GM18508 (cell line): ENCODE data around the gene ATF7.
"Not testable (repeated sequence)": the region's sequence is repeated elsewhere in the genome, so short reads cannot be mapped to it uniquely, and the experiment has no call there.

Source experiments
- ATAC-seq: cut with Tn5 transposase; IDR thresholded peaks from one replicate; pipeline ENCODE4 v1.9.1; 2021; ENCODE audit warnings: moderate number of reproducible peaks; ENCODE audit not compliant: insufficient read depth, unreplicated experiment

Gene ATF7

DNA sequence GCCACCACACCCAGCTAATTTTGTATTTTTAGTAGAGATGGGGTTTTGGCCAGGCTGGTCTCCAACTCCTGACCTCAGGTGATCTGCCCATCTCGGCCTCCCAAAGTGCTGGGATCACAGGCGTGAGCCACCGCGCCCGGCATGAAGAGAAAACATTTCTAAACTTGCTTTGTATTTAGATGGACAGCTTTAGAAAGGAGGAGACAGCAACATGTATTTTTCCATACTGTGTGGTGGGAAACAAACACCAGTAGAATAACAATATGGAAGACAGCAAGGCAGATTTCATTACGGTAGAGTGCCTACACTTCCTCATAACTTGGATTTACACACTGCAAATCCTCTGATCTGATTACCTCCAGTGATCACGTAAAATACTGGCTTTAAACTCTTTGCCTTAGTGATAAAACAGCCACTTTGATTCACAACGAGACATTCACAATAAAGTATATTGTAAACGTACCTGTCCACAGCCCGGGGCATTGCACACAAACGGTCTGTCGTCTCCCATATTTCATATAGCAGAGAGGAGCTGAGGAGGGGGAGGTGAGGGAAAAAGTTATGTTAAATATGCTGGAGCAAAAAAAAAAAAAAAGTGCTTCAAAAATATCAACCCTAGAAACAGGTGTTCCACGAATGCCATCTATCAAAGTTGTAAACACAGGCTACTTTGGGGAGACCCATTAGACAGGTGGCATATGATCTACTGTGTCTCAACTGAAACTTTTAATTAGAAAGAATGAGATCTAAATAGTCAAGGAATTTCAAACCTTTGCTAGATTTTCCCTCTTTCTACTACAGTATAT, 25.5 kb downstream of the ATF7 start:
- ATAC-seq = no peak

DNA sequence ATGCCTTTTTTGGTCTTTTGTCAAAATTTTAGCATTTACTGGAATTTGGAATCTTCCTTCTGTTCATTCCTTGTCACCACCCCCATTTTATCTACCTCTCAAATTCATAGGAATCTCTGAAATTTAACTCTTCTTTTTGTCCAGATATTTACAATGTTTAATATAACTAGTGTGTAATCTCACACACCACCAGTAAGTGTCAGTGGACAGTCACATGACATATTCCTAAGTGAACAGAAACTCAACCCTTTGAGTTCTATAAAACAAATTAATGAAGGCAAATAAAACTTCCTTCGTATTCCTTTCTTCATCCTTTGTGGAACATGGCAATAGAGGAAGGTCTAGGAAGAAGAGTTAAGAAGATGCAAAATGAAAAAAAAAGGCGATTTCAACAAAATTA, 26.6 kb downstream of the ATF7 start:
- no peak for ATAC-seq

DNA sequence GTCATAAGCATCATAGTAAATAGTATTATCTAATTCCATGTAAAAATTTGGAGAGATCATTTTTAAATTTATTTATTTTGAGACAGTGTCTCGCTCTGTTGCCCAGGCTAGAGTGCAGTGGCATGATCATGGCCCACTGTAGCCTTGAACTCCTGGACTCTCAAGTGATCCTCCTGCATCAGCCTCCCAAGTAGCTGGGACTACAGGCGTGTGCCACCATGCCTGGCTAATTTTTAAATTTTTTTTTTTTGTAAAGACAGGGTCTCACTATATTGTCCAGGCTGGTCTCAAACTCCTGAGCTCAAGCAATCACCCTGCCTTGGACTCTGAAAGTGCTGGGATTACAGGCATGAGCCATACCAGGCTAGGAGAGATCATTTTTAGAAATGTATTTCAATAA, 27.2 kb downstream of the ATF7 start:
- not testable (repeated sequence) for ATAC-seq

DNA sequence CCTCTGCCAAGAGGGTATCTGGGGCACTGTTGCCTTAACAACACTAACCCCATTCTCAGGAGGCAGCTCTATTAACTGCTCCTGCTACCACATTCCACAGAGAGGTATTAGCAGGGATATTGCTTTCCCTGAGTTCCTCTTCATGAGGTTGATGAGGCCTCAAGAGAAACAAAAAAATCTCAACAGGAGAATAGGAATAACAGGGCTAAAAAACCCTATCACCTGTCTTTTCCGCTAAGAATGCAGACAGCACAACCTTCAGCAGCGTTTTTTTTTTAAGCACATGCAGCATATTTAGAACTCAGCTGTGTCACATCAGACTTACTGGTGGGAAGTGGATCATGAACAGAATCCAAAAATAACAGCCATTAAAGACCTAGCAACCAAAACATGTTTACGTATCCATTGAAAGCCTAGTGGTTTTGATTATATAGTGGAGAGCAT, 29.2 kb downstream of the ATF7 start:
- ATAC-seq = no peak

DNA sequence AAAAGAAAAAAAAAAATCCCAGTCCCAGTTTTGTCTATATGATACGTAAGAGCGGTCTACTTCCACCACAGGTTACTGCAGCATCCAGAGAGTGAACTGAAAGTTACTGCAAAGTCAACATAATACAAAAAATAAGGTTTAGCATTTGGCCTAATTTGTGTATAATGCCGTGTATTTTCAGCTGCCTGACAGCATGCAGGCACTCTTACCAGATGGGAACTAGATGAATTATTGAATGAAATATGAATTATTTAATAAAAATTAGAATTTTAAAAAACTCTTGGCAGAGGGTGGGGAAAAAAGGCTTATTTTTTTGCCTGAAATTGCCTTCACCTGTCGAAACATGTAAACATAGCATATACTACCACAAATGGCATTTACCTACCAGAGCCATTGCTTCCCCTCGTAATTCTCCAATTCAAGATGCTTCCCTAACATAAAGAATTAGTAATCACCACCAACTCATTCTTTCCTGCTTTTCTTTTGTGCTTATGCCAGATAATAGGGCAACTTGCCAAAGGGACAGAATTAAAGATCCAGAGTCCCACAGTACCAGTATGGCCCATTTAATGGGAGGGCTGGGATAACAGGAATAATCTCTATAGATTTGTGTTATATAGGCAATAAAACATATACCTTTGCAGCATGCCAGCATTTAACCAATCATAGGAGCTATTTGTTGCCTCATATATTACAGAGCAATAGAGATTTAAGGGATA, 31.1 kb downstream of the ATF7 start:
- ATAC-seq = no peak

DNA sequence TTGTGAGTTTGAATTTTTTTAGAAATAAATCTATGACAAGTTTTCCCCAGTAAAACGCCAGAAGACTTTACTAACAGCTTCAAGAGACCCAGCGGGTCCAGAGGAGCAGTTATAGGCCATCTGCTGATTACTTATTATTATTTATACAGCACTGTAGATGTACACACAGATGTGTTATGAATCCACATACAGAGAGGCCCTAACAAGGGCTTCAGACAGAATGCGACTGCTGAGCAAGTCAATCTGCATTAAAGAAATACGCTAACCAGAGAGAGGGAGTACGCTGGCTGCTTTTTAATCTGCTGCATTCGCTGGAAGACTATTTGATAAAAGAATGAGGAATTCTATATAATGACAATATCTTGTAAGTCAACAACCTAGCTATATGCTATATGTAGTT, 32.5 kb downstream of the ATF7 start:
- ATAC-seq = no peak

GRCh38 chr12:53593031-53593430, 33.2 kb downstream of the ATF7 start:
- ATAC-seq = no peak

- ATAC-seq = no peak
Observed at GRCh38 chr12:53592426-53592825, 33.8 kb downstream of the ATF7 start.

DNA sequence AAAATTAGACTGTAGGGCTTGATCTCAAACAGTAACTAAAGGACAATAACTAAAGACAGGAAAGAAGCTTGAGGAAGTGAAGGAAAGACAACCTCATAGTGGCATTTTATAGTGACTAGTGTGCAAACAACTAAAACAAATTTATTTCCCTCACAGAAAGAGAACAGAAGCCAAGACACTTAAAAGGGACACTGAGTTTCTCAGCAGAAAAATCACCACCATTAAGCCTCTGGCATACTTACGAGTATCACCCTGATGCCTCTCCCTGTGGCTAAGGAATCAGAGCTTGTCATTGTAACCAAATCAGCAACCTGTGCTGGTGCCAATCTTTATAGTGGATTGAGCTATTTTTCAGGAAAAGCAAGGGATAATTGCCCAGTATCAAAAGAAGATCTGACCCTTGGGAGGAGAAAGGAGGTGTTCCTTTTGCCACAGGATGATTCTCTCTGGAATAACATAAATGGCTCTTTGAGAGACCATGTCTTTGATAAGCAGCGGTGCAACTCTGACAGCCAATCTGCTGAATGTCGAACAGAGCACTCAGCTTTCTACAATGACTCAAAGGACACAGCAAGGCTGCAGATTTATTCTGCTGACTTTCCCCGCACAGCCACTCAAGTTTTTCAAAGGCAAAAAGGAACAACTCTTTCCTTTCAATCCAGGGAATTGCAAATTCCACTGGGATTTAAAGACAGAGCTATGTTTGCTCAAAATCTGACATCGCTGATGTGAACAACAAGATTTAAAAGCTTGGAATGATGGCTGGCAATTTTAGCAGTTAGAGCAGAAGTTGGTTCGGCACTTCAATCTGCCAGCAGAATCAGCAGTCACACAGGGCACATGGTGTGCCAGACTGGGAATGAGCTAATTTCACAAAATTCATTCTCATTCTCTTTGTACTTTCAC, 34.6 kb downstream of the ATF7 start:
- ATAC-seq = no peak

GRCh38 chr12:53590652-53591051, 35.5 kb downstream of the ATF7 start:
- no peak for ATAC-seq

GRCh38 chr12:53589915-53590314, 36.3 kb downstream of the ATF7 start:
- ATAC-seq = no peak

DNA sequence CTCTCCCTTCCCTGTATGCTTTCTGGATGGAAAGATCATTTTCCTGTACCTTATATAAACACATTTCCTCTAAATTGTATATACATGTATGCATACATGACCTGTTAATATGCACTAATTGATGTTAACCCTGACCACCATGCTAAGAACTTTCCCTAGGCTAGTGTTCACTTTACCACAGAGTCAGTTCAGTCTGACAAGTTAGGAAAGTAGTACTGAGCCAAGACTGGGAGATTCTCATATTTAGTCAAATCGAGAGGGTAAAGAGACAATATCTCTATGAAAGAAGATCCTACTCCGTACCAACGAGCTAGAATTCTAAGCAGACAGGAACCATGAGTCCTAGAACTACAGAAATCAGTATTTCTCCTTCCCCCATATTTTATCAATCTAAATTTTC, 36.8 kb downstream of the ATF7 start:
- ATAC-seq = no peak

- ATAC-seq = no peak
Observed at GRCh38 chr12:53588123-53588522, 38.1 kb downstream of the ATF7 start.

GRCh38 chr12:53586745-53587144, 39.4 kb downstream of the ATF7 start:
- ATAC-seq = no peak

GRCh38 chr12:53585448-53586125, 40.6 kb downstream of the ATF7 start:
- no peak for ATAC-seq

DNA sequence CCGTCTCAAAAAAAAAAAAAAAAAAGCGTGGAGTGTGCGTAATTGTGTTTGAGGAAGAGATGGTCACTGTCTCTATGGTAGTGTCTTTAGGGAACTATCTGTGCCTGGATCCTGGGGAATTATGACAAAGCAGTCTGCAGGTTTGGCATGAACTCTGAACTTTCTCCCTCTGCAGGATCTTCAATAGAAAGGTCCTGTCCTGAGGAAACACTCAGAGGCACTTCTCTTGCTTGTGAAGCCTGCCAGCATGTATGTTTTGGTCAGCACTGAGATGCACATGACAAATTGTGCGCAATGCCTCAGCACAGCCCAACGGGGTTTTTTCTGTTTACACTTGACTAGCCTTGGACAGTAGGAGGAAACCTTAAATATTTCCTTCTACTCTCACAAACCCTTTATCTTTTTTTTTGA, 46.6 kb downstream of the ATF7 start:
- ATAC-seq = no peak

DNA sequence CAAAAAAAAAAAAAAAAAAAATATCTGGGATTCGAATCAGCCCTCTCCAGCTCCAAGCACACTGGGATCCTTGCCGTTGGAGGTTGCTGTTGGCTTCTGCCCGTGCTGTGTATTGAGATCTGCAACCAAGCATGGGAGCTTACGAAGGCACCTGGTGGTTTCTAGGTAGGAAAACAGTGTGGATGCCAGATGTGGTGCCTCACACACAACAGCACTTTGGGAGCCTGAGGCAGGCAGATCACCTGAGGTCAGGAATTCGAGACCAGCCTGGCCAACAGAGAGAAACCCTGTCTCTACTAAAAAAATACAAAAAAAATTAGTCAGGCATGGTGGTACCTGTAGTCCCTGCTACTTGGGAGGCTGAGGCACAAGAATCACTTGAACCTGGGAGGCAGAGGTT, 47.4 kb downstream of the ATF7 start:
- no peak for ATAC-seq

GRCh38 chr12:53577941-53578352, 48.2 kb downstream of the ATF7 start:
- ATAC-seq = no peak

DNA sequence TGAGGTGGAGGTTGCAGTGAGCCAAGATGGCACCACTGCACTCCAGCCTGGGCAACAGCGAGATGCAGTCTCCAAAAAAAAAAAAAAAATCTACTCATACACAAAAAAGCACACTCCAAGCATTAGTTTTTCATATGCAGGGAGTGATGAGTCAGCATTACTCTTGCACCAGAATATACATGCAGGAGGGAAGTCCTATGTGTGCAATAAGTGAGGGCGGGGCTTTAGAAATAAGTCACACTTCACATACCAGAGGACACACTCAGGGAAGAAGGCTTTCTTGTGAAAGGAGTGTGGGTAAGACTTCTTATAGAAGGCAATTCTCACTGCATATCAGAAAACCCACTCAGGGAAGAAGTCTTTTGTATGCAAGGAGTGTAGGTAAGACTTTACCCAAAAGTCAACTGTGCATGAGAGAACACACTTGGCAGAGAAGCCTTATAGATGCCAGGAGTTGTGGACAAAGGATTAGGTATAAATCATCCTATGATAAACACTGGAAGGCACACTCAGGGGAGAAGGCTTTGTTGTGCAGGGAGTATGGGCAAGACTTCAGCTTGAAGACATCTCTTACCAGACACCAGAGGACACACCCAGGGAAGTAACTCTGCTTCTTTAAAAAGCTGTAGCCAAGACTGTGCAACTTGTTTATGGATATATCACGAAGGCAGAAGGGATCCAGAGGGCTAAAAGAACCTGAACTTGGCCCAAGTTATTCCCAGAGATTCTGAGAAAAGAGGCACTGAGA, 50.5 kb downstream of the ATF7 start:
- ATAC-seq = no peak
